HG03108 (cell line): Measurements from ENCODE around the gene ACTN1.

Experiments used
- ATAC-seq: cut with Tn5 transposase; IDR thresholded peaks from one replicate; pipeline ENCODE4 v1.9.1; 2021; ENCODE audit warnings: moderate library complexity; ENCODE audit not compliant: unreplicated experiment

Gene ACTN1

GRCh38 chr14:68891851-68892660 is 87.0 kb downstream of the ACTN1 start:
- ATAC-seq, result no peak

GRCh38 chr14:68890173-68890931 is 88.8 kb downstream of the ACTN1 start:
- ATAC-seq, result no peak

GRCh38 chr14:68888883-68889282 is 90.2 kb downstream of the ACTN1 start:
- no peak for ATAC-seq

- ATAC-seq, result no peak
Observed at GRCh38 chr14:68888025-68888850, 90.9 kb downstream of the ACTN1 start.

DNA sequence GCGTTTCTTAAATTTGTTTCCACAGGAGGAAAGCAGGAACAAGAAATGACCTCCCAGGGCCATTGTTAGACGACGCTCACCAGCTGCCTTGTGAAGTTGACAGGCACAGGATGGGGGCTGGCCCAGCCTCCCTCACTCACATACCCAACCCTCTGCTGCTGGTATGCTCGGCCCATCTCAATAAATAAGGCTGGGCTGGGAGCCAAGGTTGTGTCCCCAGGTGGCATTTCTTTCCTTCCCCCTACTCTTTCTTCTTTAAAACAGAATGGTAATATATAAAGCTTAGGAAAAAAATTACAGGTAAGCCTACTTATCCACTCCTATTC is 93.0 kb downstream of the ACTN1 start:
- no peak for ATAC-seq

DNA sequence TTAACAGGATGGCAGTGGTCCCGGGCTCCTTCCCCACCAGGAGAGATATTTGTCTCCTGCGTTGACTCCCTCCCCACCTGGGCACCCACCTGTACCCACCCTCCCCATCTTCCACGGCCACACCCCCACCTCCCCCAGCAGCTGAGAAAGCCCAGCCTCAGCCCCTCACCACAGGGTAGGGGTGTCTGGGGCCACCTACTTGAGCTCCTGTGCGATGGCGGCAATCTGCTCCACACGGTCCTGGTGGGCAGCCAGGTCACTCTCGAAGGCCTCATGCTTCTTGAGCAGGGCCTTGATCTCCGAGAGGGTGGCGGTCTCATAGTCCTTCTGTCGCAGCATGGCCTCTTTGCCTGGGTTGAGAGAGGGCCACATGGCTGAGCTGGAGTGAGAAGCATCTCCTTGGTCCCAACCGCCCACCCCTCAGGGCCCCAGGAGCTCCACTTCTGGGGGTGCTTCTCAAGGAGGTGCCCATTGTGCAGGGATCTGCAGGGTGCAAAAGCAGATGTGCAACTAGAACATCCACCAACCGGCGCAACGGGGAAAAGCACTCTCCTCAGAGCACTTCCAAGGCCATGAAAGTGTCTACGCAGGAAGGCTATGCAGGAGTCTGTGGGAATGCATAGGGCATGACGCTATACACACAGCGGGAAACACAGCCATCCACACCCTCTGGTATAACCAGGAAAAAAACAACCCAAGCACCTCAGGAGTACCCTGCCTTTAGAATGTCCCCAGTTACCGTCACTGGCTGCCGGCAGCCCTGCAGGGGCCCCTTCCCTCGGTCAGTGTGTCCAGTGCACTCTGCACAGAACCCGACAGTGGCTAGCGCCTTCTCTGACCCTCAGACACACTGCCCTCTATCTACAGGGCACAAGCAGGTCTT is 93.6 kb downstream of the ACTN1 start:
- no peak for ATAC-seq

GRCh38 chr14:68884031-68885030 is 94.8 kb downstream of the ACTN1 start:
- no peak for ATAC-seq

- no peak for ATAC-seq
Observed at GRCh38 chr14:68882235-68882634, 96.9 kb downstream of the ACTN1 start.

DNA sequence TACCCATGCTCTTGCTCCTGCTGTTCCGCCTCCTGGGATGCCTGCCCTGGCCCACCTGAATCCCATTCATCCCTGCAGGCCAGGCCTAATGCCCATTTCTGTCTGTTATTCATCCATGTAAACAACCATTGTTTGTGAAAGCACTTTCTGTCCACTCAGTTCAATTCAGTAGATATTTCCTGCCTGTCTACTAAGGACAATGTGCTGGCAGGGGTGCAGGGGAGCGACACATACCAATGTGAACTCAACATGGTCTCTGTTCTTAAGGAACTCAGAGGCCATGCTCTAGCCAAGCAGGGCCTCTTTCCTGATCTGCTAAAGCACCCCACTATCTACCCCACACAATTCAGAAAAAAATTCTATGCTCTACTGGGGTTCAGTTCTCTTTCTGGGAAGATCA is 97.7 kb downstream of the ACTN1 start:
- no peak for ATAC-seq

- ATAC-seq, result no peak
Observed at GRCh38 chr14:68880581-68881105, 98.5 kb downstream of the ACTN1 start.

- no peak for ATAC-seq
Observed at GRCh38 chr14:68879841-68880575, 99.1 kb downstream of the ACTN1 start.

- no peak for ATAC-seq
Observed at GRCh38 chr14:68879321-68879781, 99.8 kb downstream of the ACTN1 start.

- no peak for ATAC-seq
Observed at GRCh38 chr14:68878908-68879307, 100.2 kb downstream of the ACTN1 start.

- no peak for ATAC-seq
Observed at GRCh38 chr14:68877993-68878575, 101.0 kb downstream of the ACTN1 start.

GRCh38 chr14:68876976-68877375 is 102.1 kb downstream of the ACTN1 start:
- no peak for ATAC-seq

DNA sequence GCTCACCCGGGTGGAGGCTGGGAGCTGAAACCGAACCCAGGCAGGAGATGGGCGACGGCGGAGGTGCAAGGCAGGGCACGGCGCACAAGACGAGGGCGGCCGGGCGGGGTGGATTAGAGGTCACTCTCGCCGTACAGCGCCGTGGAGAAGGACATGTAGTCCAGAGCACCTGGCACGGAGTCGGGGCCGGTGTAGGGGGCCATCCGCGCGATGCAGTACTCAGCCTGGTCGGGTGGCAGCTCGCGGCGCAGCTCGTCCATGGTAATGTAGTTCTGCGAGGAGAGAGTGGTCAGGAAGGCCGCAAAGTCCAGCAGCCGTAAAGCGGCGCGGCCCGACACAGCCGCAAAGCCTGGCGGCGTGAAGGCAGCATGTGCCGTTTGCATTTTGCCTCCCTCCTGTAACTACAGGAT is 104.4 kb downstream of the ACTN1 start:
- no peak for ATAC-seq

GRCh38 chr14:68873376-68873775 is 105.7 kb downstream of the ACTN1 start:
- ATAC-seq, result no peak

- ATAC-seq, result no peak
Observed at GRCh38 chr14:68871392-68871791, 107.7 kb downstream of the ACTN1 start.
